ENCODE measurements around the gene KRT15.

Gene KRT15

DNA sequence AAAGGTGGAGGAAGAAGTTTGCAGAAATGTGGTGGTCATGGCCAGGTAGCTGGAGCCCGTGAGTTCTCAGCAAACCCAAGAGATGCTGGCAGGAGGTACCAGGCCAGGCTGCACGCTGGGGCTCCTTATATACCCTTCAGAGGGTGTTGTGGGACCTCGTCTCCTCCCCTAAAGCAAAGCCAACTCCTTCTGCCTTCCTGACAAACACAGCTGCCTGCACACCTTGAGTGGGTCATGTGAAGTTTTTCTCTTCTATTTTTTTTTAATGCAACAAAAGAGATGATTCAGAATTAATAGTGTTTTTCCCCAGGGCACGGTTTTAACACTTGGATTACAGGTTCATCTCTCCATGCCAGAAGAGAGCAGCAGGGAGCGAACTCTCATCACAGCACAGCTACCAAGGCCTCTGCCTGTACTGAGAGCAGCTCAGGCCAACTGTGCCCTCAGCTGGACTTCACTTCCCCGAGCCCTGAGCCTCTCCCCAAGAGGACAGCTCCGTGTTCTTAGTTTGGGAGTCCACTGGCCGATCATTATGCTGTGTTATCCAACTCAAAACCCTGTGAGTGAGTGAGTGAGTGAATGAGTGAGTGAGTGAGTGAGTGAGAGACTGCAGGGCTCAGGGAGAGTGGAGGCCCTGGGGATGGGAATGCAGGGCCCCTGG is at the start of gene KRT15:
Gene KRT15 (minus strand): TSS at position 102 of the 661 bp plus-strand sequence. CDS start 63 bp downstream, at position 39.
- DNase-seq (ENCODE audit: low read depth in 1 of 2, low spot score in 1 of 2): no peak

DNA sequence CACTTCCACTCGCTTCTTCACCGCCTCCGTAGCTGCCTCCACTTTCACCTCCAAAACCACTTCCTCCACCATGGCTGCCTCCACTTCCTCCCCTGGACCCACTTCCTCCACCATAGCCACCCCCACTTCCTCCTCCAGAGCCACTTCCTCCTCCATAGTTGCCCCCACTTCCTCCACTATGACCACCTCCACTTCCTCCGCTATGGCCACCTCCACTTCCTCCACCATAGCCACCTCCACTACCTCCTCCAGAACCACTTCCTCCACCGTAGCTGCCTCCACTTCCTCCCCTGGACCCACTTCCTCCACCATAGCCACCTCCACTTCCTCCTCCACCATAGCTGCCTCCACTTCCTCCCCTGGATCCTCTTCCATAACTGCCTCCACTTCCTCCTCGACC is 48.6 kb upstream of the KRT15 start:
- no peak for DNase-seq (ENCODE audit: low read depth in 1 of 2, low spot score in 1 of 2)

DNA sequence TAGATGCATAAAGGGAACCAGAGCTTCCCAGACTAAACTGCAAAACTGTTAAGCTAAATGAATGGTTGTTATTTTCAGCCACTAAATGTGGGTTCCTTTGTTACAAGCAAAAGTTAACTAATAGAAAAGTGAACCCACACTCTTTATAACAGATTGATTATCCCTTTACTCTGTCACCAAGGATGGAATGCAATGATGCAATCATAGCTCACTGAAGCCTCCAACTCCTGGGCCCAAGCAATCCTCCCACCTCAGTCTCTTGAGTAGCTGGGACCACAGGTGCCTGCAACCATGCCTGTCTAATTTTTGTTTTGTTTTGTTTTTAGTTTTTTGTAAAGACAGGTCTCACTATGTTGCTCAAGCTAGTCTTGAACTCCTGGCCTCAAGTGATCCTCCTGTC is 46.6 kb upstream of the KRT15 start:
- DNase-seq (ENCODE audit: low read depth in 1 of 2, low spot score in 1 of 2): no peak

DNA sequence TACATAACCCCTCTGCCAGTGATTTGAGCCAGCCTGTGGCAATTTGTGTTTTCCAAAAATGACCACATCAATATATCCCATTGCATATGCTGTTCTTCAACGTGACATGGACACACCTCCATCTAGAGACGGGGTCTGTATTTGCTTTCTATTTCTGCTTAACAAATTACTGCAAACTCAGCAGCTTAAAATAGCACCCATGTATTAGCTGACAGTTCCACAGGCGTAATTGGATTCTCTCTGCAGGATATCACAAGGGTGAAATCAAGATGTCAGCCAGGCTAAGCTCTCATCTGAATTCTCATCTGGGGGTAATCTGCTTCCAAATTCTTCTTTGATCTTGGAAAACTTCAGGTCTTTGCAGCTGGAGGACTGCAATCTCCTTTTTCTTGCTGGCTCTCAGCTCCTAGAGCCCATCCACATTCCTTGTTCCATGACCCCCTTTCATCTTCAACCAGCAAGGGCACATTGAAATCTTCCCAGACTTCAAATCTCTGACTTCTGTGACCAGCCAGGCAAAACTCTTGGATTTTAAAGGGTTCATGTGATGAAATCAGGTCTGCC is 45.0 kb upstream of the KRT15 start:
- DNase-seq (ENCODE audit: low read depth in 1 of 2, low spot score in 1 of 2): no peak

DNA sequence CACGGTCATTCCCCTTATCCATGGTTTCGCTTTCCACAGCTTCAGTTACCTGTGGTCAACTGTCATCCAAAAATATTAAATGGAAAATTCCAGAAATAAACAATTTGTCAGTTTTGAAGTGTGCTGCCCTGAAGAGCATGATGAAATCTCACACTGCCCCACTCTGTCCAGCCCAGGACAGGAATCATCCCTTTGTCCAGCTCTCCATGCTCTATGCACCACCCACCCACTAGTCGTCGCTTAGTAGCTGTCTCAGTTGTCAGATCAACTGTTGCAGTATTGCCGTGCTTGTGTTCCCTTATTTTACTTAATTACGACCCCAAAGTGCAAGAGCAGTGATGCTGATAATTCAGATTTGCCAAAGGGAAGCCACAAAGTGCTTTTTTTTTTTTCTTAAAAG is 42.9 kb upstream of the KRT15 start:
- DNase-seq (ENCODE audit: low read depth in 1 of 2, low spot score in 1 of 2): no peak

DNA sequence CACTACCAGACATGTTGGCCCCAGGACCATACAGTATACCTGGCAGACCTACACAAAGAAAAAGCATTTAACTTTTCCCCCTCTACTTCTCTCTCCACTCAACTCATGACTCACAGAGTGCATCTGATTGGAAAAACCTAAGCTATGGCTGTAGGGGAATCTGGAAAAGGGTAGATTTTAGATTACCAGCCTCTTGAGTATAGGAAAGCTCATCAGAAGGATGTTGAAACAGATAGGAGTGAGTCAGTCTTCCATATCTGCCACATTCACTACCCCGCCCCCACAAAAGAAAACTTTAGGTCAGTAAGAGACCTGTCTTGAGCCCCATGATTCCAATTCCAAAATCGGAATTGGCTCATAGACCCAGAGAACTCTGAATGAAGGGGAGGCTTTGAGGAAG is 40.9 kb upstream of the KRT15 start:
- no peak for DNase-seq (ENCODE audit: low read depth in 1 of 2, low spot score in 1 of 2)

DNA sequence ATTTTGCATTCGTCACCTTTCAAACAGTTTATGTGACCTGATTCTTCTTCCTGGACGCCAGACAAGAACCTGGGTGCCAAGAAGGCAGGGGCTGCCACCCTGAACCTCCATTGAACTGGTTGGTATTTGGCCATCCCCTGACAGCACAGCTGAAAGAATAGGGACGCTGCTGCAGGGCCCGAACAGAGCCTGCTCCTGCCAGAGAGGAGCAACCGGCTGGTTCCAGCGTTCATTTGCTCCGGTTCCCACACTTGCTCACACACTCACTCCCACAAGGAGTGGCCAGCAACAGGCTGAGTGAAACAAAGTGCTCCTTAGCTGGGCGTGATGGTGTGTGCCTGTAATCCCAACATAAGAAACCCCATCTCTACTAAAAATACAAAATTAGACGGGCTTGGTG is 38.2 kb upstream of the KRT15 start:
- no peak for DNase-seq (ENCODE audit: low read depth in 1 of 2, low spot score in 1 of 2)

DNA sequence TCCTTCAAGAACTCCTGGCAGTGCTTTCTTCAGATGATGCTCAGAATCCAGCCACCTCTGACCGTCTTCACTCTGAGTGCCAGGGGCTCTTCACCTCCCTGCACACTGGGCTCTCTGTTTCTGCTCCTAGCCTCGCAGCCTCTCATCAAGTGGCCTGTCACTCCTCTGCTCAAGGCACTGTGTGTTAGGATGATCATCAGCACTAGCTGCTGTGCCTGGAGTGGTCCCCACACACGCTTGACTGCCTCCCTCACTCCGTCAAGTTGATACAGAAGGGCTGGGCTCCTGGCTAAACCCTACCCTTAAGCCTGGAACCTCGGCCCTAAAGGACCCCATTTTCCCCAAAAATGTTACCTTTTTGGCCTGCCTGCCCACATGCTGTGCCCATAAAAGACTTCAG is 37.6 kb upstream of the KRT15 start:
- DNase-seq (ENCODE audit: low read depth in 1 of 2, low spot score in 1 of 2): no peak

DNA sequence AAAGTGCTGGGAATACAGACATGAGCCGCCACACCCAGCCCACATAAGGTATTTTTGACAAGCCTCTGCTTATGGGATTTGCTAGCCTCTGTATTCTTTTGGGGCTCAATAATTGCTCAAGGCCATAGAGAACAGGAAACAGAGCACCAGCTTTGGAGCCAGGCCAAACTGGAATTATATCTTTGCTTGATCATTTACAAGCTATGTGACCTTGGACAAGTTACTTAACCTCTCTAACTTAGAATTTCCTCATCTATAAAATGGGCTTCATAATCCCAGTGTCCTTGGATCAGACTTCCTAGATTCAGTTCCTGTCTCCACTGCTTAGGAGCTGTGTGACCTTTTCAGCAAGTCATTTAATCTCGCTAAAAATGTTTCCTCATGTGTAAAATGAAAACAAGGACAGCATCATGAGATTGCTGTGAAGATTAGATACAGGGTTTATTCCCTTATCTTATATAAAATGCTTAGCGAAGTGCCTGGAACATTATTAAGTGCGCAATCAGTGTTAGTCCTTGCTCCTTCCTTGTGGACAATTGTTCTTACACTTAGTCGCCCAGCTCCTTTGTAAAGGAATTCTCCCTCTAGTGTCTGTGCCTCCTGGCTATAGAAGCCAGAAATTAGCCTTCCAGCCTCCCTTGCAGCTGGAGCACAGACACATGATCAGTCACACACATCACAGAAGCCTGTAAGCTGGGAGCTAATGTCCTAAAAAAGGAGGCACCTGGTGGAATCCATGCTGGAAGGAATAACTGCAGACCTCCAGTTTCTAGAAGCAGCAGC is 36.6 kb upstream of the KRT15 start:
- DNase-seq (ENCODE audit: low read depth in 1 of 2, low spot score in 1 of 2): no peak

DNA sequence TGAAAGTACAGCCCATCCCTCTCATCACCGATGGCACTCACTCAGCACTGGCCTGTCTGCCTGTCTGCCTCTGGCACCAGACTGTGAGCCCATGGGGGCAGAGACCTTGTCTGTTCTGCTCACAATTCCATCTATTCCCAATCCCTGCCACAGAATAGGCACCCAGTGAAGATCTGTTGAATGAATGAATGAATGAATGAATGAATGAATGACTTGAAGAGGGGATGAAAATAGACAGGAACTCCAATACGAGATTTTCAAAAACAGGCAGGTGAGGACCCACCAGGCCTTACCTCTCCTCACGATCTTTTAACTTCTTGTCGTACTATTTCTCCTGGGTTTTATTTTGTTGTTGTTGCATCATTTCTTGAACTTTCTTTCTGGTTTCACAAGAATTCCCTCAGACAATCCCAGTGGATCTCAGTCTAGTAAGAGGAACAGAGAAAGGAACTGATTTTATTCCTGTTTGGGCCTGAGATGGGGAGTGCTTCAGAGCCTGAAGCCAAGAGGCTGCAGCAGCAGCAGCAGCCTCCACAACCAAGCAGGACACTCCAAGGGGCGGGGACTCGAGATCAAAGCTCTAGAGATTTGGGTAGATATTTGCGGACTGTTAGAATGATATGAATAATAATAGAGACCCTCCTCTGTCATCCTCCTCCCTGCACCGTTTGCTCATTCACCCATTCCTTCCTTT is 35.4 kb upstream of the KRT15 start:
- no peak for DNase-seq (ENCODE audit: low read depth in 1 of 2, low spot score in 1 of 2)

DNA sequence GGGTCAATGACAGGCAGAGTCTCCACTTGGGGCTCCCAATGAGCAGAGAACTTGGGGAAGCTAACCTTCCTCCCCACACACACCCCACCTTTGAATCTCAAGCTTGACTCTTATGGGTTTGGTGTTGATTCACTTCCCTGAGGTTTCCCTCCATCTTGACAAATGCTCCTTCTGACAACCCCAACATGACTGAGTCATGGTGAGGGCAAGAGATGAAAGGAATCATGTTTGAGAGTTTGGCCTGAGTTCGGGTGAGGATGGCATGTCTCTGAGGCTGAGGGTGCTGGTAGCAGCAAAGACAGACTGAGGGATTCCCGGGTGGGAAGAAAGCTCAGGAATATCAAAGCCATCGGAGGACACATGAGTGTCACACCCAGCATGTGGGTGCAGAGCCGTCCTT is 34.5 kb upstream of the KRT15 start:
- no peak for DNase-seq (ENCODE audit: low read depth in 1 of 2, low spot score in 1 of 2)

DNA sequence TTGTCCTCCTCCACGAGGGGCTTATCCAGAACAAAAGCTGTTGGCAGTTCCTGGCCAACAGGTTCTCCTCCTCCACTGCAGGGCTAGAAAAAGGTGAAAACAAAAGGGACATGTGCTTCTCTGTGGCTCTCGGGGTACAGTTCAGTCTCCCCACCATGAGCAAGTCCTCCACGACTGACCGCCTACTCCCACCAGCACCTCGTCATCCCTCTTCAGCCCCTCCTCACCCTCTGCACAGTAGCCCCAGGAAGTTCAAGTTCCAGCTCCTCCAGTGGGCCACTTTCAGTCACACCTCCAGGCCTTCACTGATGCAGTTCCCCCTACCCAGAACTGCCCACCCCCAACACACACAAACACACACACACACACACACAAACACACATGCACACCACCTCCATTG is 33.8 kb upstream of the KRT15 start:
- no peak for DNase-seq (ENCODE audit: low read depth in 1 of 2, low spot score in 1 of 2)

DNA sequence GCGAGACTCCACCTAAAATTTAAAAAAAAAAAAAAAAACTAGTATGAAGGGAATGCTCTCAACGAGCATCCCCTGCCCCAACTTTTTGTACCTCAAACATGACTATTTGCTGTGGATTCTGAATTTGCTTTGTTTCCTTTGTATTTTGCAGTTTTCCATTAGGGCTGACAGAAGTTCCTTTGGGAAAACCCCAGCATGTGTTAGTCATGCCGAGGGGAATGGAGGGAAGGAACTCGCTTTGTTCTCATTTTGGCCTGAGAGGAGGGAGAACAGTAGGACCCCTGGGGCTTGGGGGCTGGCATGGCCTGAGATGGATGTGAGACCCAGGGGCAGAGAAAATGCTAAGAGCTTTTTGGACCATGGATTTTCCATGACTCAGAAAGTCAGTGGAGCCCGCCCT is 32.7 kb upstream of the KRT15 start:
- no peak for DNase-seq (ENCODE audit: low read depth in 1 of 2, low spot score in 1 of 2)

DNA sequence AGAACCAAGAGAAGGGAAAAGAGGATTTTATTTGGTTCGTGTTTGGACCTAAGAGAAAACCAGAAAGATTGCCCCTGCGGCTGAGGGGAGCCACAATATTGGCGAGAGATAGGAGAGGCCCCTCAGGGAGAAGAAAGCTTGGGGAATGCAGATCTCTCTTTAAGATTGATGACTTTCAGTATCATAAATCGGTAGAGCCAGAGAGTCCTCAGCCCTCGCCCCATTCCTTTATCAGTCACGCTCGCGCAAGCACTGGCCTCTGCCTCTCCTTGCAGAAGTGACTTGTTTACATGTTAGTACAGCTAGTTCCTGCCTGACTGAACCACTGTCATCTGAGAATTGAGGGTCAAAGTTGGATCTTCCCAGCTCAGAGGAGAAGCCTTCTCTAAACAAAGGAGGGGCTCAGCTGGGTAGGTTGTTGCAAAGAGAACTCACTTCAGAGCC is 30.9 kb upstream of the KRT15 start:
- no peak for DNase-seq (ENCODE audit: low read depth in 1 of 2, low spot score in 1 of 2)

DNA sequence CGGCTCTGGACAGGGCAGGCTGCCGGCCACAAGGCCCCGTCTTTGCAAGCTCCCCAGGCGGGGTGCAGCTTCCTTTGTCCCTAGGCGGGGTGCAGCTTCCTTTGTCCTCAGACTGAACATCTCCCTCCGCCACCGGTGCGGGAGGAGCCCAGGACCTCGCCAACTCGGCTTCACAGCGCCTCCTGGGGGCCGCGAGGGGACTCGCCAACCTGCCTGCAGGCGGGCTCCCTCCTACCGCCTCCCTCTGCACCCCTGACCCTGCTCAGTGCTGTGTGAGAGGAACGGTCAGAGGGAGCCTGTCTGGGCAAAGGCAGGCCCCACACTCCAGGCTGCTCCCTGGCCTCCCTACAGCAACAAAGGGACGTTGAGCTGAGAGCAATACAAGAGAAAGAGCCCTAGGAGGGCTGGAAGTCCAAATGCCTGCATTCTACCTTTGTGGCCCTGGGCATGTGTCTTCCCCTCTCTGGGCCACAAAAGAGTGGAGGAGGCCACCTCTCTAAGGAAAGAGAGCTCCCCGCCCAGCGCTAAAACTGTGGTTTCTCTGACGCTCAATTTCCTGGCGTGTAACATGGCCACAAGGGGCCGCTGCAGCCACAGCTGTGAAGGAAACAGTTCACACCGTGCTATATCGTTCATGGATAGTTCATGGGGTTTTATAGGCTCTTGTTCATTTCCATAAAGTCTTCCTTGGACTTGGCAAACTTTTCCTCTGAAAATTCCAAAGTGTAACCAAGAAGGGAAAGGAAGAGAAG is 30.3 kb upstream of the KRT15 start:
- DNase-seq (ENCODE audit: low read depth in 1 of 2, low spot score in 1 of 2): peak; percentile 64 to 79

DNA sequence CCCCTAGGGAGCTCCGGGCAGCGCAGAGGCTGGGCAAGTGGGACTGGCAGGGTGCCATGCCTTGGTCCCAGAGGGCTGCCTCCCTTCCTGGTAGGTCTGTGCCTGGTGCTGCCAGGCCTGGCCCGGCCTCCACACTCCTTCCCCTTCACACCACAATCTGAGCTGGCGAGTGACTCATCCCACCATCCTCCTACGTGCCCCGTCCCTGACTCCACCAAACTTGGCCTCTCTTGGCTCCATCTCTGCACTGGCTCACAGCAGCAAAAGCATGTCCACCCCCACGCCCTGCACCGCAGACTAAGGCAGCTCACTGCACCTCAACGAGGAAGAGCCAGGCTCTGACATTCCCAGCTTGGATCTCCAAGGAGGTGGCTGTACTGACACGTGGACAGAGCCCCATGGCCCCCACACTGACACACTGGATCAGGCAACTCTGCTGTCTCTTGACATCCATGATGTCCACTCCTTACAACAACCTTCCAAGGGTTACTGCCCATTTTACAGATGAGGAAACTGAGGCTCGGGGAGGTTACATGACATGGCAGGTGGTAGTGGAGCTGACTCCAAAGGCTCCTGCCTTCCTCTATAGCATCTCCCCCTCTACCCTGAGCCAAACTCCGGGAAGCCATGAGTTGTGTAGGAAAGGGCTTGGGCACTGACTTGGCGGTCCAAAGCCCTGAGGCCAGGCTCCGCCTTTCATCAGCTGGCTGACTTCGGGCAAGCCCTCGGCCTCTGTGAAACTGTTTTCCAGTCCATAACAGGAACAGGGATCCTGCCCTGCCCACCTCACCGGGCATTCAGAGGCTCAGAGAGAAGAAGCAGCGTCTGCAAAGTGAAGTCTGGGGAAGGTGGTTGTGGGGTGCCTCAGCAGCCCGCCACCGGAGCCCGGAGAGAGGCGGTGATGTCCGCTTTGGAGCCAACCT is 29.5 kb upstream of the KRT15 start:
- peak; percentile 32 to 61 for DNase-seq (ENCODE audit: low read depth in 1 of 2, low spot score in 1 of 2)

DNA sequence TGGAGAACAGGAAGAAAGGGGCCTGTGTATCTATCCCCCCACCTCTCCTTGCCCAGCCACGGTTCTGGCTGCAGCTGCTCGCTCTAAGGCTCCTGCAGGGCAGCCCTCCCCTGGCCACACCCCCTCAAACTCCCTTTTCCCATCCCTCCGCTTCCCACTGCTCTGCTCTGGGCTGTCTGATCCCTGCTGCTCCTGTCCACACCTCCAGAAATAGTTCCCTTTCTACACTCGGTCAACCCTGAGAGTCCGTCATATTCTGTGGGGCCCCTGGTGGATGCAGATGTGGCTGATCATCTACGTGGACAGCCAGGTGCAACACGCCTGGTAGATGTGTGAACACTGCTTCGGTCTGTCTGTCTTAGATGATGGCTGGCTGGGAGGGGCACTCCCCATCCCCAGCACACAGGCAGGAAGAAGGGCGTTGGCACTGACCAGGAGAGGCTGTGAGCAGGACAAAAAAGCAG is 28.7 kb upstream of the KRT15 start:
- DNase-seq (ENCODE audit: low read depth in 1 of 2, low spot score in 1 of 2): no peak

DNA sequence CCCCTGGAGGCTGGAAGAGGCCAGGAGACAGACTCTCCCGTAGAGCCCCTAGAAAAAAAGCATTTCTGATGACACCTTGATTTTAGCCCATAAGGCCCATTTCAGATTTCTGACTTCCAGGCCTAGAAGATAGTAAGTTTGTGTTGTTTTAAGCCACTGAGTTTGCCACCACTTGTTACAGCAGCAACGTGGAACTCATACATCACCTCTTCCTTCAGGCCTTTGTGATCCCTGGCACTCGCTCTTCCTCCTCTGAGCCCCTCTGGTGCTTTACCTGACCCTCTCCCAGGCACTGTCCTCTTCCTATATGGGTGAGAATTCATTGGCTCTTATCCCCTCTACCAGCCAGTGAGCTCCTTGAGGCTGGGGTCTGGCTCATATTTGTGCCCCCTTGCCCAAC is 28.1 kb upstream of the KRT15 start:
- no peak for DNase-seq (ENCODE audit: low read depth in 1 of 2, low spot score in 1 of 2)

DNA sequence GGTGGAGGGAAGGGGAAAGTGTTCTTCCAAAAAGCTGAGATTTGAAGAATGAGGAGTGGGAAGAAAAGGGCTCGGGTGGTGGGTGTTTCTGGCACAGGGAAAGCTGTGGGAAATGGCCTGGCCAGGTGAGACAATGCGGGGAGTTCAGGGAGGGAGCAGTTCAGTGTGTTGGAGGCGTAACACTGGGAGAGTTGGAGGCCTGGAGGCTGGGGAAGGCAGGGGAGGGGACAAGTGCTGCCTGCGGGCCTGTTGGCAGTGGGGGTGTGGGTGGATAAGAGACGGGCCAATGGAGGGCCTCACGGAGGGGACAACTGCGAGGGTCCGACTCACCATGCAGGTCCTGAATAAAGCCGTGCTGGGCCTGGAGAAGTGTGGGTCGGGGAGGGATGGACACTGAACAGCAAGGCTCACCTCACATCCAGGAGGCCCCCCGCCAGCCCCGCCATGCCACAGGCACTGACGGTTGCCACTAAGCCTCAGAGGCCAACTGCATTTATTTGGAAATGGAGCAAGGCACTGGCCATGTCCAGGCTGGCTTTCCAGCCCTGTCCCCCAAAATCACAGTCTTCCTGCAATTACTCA is 27.2 kb upstream of the KRT15 start:
- DNase-seq (ENCODE audit: low read depth in 1 of 2, low spot score in 1 of 2): no peak

DNA sequence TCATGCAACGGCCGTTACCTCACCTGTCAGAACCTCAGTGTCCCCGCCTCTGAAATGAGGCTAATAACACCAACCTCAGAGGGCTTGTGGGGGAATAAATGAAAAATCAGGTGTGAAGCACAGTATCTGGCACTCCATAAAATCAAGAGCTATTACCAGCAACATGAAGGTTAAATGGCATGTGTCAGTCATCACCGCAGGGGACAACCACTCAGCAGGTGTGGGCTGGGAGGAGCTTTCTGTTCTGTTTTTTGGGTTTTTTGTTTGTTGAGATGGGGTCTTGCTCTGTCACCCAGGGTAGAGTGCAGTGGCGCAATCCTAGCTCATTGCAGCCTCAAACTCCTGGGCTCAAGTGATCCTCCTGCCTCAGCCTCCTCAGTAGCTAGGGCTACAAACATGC is 26.2 kb upstream of the KRT15 start:
- no peak for DNase-seq (ENCODE audit: low read depth in 1 of 2, low spot score in 1 of 2)
